H1 (cell line): ENCODE data around the gene RPL3. TPM values are rescaled to one million over a fixed set of nuclear protein-coding genes. Genes with fewer than 3 reads are reported as not detected.

ENCODE experiments used
- CTCF ChIA-PET: fragments of 300-600 bp; sonication (Branson Sonifier 250); formaldehyde crosslinking; loops from one replicate; lab custom pipeline; 2021; ENCODE audit not compliant: partially characterized antibody; lab: Charles Lee
- POLR2A ChIA-PET: fragments of 300-600 bp; sonication (Branson Sonifier 250); formaldehyde crosslinking; loops from one replicate; lab custom pipeline; 2021; ENCODE audit warnings: inconsistent platforms; ENCODE audit not compliant: partially characterized antibody; lab: Charles Lee
- DNase-seq, 2 experiments: peaks; one replicate each; pipeline versions ENCODE4 v3.0.0 to v3.0.0-alpha.2; 2010 to 2022; ENCODE audit warnings: low spot score in 2 of 2, low read depth in 1 of 2, mixed read lengths in 1 of 2
- FAIRE-seq: peaks from 2 replicates; lab custom pipeline; 2011; peaks lifted over from hg19 to GRCh38; lab: Jason Lieb, UNC
- H2AFZ ChIP-seq: 2 replicates; pipeline ENCODE4 v1.8.1; 2012; ENCODE audit warnings: low read length, inconsistent platforms
- H2AK5ac ChIP-seq: 2 replicates; pipeline ENCODE4 v1.6.1; 2013; ENCODE audit warnings: low read depth, low read length
- H2BK120ac ChIP-seq: replicated peaks from 2 replicates; pipeline ENCODE3; 2013; ENCODE audit warnings: low read depth, low read length, inconsistent platforms
- H2BK12ac ChIP-seq: 2 replicates; pipeline ENCODE4 v1.6.1; 2013; ENCODE audit warnings: low read depth, low read length
- H2BK15ac ChIP-seq: 2 replicates; pipeline ENCODE4 v1.6.1; 2013; ENCODE audit warnings: low read length
- H2BK20ac ChIP-seq: 2 replicates; pipeline ENCODE4 v1.6.1; 2013; ENCODE audit warnings: low read length
- H2BK5ac ChIP-seq: 2 replicates; pipeline ENCODE4 v1.6.1; 2013; ENCODE audit warnings: low read depth, low read length
- H3K14ac ChIP-seq: 2 replicates; pipeline ENCODE4 v1.6.1; 2013; ENCODE audit warnings: inconsistent platforms; ENCODE audit not compliant: insufficient read length
- H3K18ac ChIP-seq: 2 replicates; pipeline ENCODE4 v1.6.1; 2013; ENCODE audit warnings: low read length; ENCODE audit errors: extremely low read depth
- H3K23ac ChIP-seq: 2 replicates; pipeline ENCODE4 v1.6.1; 2013; ENCODE audit warnings: inconsistent platforms; ENCODE audit not compliant: insufficient read length
- H3K23me2 ChIP-seq: 2 replicates; pipeline ENCODE4 v1.6.1; 2013; ENCODE audit warnings: low read depth, low read length
- H3K27ac ChIP-seq: 2 replicates; pipeline ENCODE4 v1.6.1; 2011; ENCODE audit warnings: low read depth, low read length, inconsistent platforms
- H3K27me3 ChIP-seq, 4 experiments: replicated peaks in 1 of 4; 1 replicate in 1 of 4; 2 replicates in 3 of 4; pipeline versions ENCODE4 v1.6.1 to v1.8.1; 2011 to 2013; ENCODE audit warnings: low read length in 3 of 4, mild to moderate bottlenecking in 3 of 4, inconsistent platforms in 2 of 4, mixed read lengths in 2 of 4, moderate library complexity in 1 of 4; ENCODE audit not compliant: control insufficient read depth in 3 of 4, insufficient read depth in 3 of 4; ENCODE audit errors: extremely low read depth in 1 of 4
- H3K36me3 ChIP-seq, 4 experiments: 2 replicates each; pipeline versions ENCODE4 v1.6.1 to v1.8.1; 2011 to 2013; ENCODE audit warnings: mild to moderate bottlenecking in 4 of 4, low read length in 3 of 4, moderate library complexity in 2 of 4, control low read depth in 1 of 4, inconsistent platforms in 1 of 4; ENCODE audit not compliant: insufficient read depth in 4 of 4, control insufficient read depth in 2 of 4
- H3K4ac ChIP-seq: replicated peaks from 2 replicates; pipeline ENCODE3; 2013; ENCODE audit warnings: low read length, low read depth, mixed read lengths, inconsistent platforms; ENCODE audit not compliant: insufficient read length
- H3K4me1 ChIP-seq, 4 experiments: replicated peaks in 1 of 4; 1 replicate in 1 of 4; 2 replicates in 3 of 4; pipeline versions ENCODE4 v1.6.1 to v1.8.1; 2011 to 2013; ENCODE audit warnings: low read length in 3 of 4, inconsistent platforms in 2 of 4, mixed read lengths in 1 of 4; ENCODE audit not compliant: insufficient read depth in 4 of 4, control insufficient read depth in 3 of 4
- H3K4me2 ChIP-seq, 2 experiments: 2 replicates each; pipeline versions ENCODE4 v1.6.1 to v1.8.1; 2011 to 2013; ENCODE audit warnings: low read depth in 2 of 2, low read length in 2 of 2, control low read depth in 1 of 2, inconsistent platforms in 1 of 2, mild to moderate bottlenecking in 1 of 2; ENCODE audit not compliant: insufficient read depth in 1 of 2
- H3K4me3 ChIP-seq, 4 experiments: fragments of 200-600, 300-600 bp in 1 of 4; sonication (generic), shearing (Covaris generic), sonication (Bioruptor Twin) in 1 of 4; 2 replicates each; pipeline versions ENCODE4 v1.5.1 to v1.8.1; 2011 to 2016; ENCODE audit warnings: low read length in 4 of 4, low read depth in 3 of 4, control low read depth in 2 of 4, inconsistent platforms in 2 of 4, mild to moderate bottlenecking in 2 of 4, mixed read lengths in 1 of 4, moderate library complexity in 1 of 4; ENCODE audit not compliant: insufficient read depth in 2 of 4; ENCODE audit errors: extremely low read depth in 1 of 4
- H3K56ac ChIP-seq: replicated peaks from 2 replicates; pipeline ENCODE3; 2013; ENCODE audit warnings: low read depth, mild to moderate bottlenecking, mixed read lengths, low read length, inconsistent platforms; ENCODE audit not compliant: insufficient read length
- H3K79me1 ChIP-seq: 2 replicates; pipeline ENCODE4 v1.6.1; 2013; ENCODE audit warnings: low read depth, low read length, control low read depth
- H3K79me2 ChIP-seq, 2 experiments: 2 replicates each; pipeline versions ENCODE4 v1.6.1 to v1.8.1; 2012 to 2013; ENCODE audit warnings: low read length in 2 of 2, mild to moderate bottlenecking in 2 of 2, inconsistent platforms in 1 of 2; ENCODE audit not compliant: insufficient read depth in 2 of 2, control insufficient read depth in 1 of 2
- H3K9ac ChIP-seq, 4 experiments: replicated peaks in 1 of 4; 1 replicate in 1 of 4; 2 replicates in 3 of 4; pipeline versions ENCODE4 v1.6.1 to v1.8.1; 2011 to 2013; ENCODE audit warnings: low read depth in 3 of 4, low read length in 3 of 4, control low read depth in 2 of 4, mild to moderate bottlenecking in 2 of 4, moderate library complexity in 2 of 4, inconsistent platforms in 1 of 4; ENCODE audit errors: extremely low read depth in 1 of 4
- H3K9me3 ChIP-seq, 2 experiments: 2 replicates each; pipeline versions ENCODE4 v1.6.1 to v1.8.1; 2012 to 2013; ENCODE audit warnings: mild to moderate bottlenecking in 2 of 2, moderate library complexity in 2 of 2, control low read depth in 1 of 2, inconsistent platforms in 1 of 2, low read depth in 1 of 2, low read length in 1 of 2, mixed read lengths in 1 of 2; ENCODE audit not compliant: insufficient read depth in 2 of 2
- H4K20me1 ChIP-seq, 2 experiments: replicated peaks in 1 of 2; 2 replicates each; pipeline versions ENCODE3 to v1.8.1; 2011 to 2013; ENCODE audit warnings: inconsistent platforms in 2 of 2, low read length in 2 of 2, mild to moderate bottlenecking in 1 of 2; ENCODE audit not compliant: insufficient read depth in 2 of 2, control insufficient read depth in 1 of 2
- H4K5ac ChIP-seq: 2 replicates; pipeline ENCODE4 v1.6.1; 2013; ENCODE audit warnings: low read length, low read depth, mixed read lengths, inconsistent platforms; ENCODE audit not compliant: insufficient read length
- H4K8ac ChIP-seq: 2 replicates; pipeline ENCODE4 v1.8.0; 2013; ENCODE audit warnings: mild to moderate bottlenecking, moderate library complexity, low read length, inconsistent platforms; ENCODE audit not compliant: insufficient read depth; ENCODE audit errors: extremely low read depth
- H4K91ac ChIP-seq: replicated peaks from 2 replicates; pipeline ENCODE3; 2013; ENCODE audit warnings: low read length, mixed read lengths, inconsistent platforms; ENCODE audit not compliant: insufficient read length
- ATF3 ChIP-seq: IDR thresholded peaks from 2 replicates; pipeline ENCODE4 v1.6.1; 2011; ENCODE audit warnings: low read depth, mild to moderate bottlenecking, low read length; ENCODE audit not compliant: insufficient read depth
- BRCA1 ChIP-seq: IDR thresholded peaks from 2 replicates; pipeline ENCODE4 v1.6.1; 2012; ENCODE audit warnings: low read depth, low read length, improper control_type of control experiment
- EP300 ChIP-seq, 2 experiments: IDR thresholded peaks; 1 replicate in 1 of 2; 2 replicates in 1 of 2; pipeline ENCODE4 v1.6.1; 2011 to 2012; ENCODE audit warnings: low read depth in 2 of 2, low read length in 2 of 2, mild to moderate bottlenecking in 2 of 2, borderline replicate concordance in 1 of 2, inconsistent platforms in 1 of 2, moderate library complexity in 1 of 2
- FOSL1 ChIP-seq: IDR thresholded peaks from 2 replicates; pipeline ENCODE4 v1.6.1; 2011; ENCODE audit warnings: mild to moderate bottlenecking, low read depth, low read length, moderate library complexity; ENCODE audit not compliant: insufficient read depth
- GABPA ChIP-seq: IDR thresholded peaks from 2 replicates; pipeline ENCODE4 v1.6.1; 2011; ENCODE audit warnings: mild to moderate bottlenecking, low read length, moderate library complexity, borderline replicate concordance; ENCODE audit not compliant: insufficient read depth
- MAFK ChIP-seq: IDR thresholded peaks from 2 replicates; pipeline ENCODE4 v1.6.1; 2012; ENCODE audit warnings: low read depth, mild to moderate bottlenecking, improper control_type of control experiment, low read length
- NANOG ChIP-seq: IDR thresholded peaks from 2 replicates; pipeline ENCODE4 v1.6.1; 2011; ENCODE audit warnings: low read length, low read depth, mild to moderate bottlenecking, inconsistent platforms; ENCODE audit not compliant: insufficient read depth, poor library complexity, severe bottlenecking
- POU5F1 ChIP-seq: IDR thresholded peaks from 2 replicates; pipeline ENCODE4 v1.6.1; 2011; ENCODE audit warnings: low read depth, mild to moderate bottlenecking, low read length, moderate library complexity
- SIN3A ChIP-seq, 2 experiments: IDR thresholded peaks in 1 of 2; conservative IDR thresholded peaks in 1 of 2; 2 replicates each; pipeline ENCODE4 v1.6.1; 2011 to 2012; ENCODE audit warnings: low read length in 2 of 2, improper control_type of control experiment in 1 of 2, low read depth in 1 of 2, mild to moderate bottlenecking in 1 of 2
- SRF ChIP-seq: IDR thresholded peaks from 2 replicates; pipeline ENCODE4 v1.6.1; 2011; ENCODE audit warnings: mild to moderate bottlenecking, low read depth, low read length, moderate library complexity
- WGBS, 2 experiments: shearing (Covaris generic) in 1 of 2; methylation state at CpG; one replicate each; pipeline versions ENCODE4 v1.1.6 to v1.1.7; 2013 to 2015; ENCODE audit warnings: low lambda C conversion rate in 2 of 2, mixed read lengths in 2 of 2, inconsistent platforms in 1 of 2, low coverage in 1 of 2, missing lambda C conversion rate in 1 of 2; ENCODE audit not compliant: insufficient replicate concordance in 2 of 2, insufficient coverage in 1 of 2, insufficient read length in 1 of 2; ENCODE audit errors: extremely low coverage in 1 of 2, missing lambda C conversion rate in 1 of 2; 5-methylcytosine and 5-hydroxymethylcytosine counted together
- polyA plus RNA-seq, 7 experiments: library from polyadenylated mRNA; depleted of rRNA in 3 of 7; stranded (reverse) in 5 of 7; unstranded in 2 of 7; fragments of >200 nt in 5 of 7; fragments of 200-250 nt in 2 of 7; gene quantifications; 1 replicate in 5 of 7; 2 replicates in 1 of 7; 4 replicates in 1 of 7; pipeline versions ENCODE4 v1.2.1 to v1.2.3, GENCODE V29; 2011 to 2013; ENCODE audit warnings: missing spikeins in 2 of 7, mixed read lengths in 2 of 7
- total RNA-seq: library from RNA; stranded (reverse); fragmentation: NEBNext Ultra II Directional; extraction: Animal tissue kit (Norgen Biotek cat#: 25700); gene quantifications from 2 replicates; pipeline ENCODE4 v1.2.1, GENCODE V29; 2021

Gene RPL3
- total and polyA plus RNA-seq, 2 of the 8 experiments (the other 6 are each of a cell fraction or from before 2014, with no cell fraction given) = 2,865 to 5,466 TPM

DNA sequence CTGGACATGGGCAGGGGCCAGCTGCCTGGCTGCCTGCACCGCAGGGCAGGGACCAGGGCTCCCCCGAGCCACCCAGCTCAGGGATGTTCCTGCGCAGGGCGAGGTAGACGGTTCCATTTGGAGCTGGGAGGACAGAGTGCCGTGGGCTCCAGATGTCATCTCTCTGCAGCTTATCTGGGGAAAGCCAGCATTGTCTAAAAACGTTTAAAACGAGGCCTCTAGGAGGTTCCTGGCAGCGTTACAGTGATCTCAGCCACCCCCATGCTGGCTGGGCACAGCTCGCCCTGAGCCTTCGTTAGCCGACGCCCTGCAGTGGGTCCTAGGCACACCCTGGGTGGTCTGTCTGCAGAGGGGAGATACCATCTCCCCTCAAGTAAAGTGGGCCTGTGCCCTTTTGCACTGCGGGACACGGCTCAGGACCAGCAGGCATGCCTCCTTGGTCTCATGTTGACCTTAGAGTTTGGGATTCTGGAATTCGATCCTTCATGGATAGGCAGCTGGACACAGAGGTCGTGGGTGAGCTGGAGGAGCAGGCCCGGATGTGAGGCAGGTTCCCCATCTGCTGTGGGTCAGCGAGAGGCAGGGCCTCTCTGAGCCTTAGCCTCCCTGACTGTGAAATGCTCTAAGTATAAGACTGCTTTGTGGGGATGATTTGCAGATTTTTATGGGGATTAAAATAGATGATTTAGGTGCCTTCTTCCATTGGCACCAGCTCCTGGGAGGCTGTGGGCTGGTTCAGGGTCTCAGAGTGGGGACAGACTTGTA lies 44.5 kb upstream of the RPL3 start:
- H3K14ac ChIP-seq = no peak overlapping the region
- 0 out of 7 replicates have a peak, but pooled peaks cover 0 to 2% (median 0%) of the 10 kb centered on the region in 4 experiments for H3K27me3 ChIP-seq
- peaks cover 0 to 4% of the 10 kb centered on the region in 2 experiments; a peak in 1 of 4 replicates for H3K79me2 ChIP-seq
- H3K18ac ChIP-seq = no peak overlapping the region; the same call in 1 of the 2 replicates
- no peak overlapping the region for H3K23ac ChIP-seq
- peaks cover 5 to 9% of the 10 kb centered on the region in 2 experiments for H4K20me1 ChIP-seq
- H2AFZ ChIP-seq = no peak overlapping the region
- no peak overlapping the region for H3K4me2 ChIP-seq
- H2BK20ac ChIP-seq = no peak overlapping the region
- no peak for FAIRE-seq
- no peak for DNase-seq
- no peak overlapping the region; the same call in 1 of the 2 replicates for H4K8ac ChIP-seq
- no peak overlapping the region for H3K4me3 ChIP-seq
- H4K5ac ChIP-seq = no peak overlapping the region
- no peak overlapping the region for H2BK120ac ChIP-seq
- ChIA-PET CTCF (interaction anchor here (0.6 to 4.1 kb wide), 6 partner anchors 10 to 151 kb away, joined by 3 to 18 read pairs (median 4); no protein-coding TSS in a partner anchor), POLR2A (interaction anchor here (1.3 to 22.5 kb wide), 5 partner anchors 12 to 49 kb away, joined by 3 to 413 read pairs (median 3); partner anchors contain the start of gene RPL3)
- H3K9ac ChIP-seq = no peak overlapping the region; a peak in 1 of 7 replicates
- H3K9me3 ChIP-seq = no peaks in the 10 kb centered on the region
- H2BK5ac ChIP-seq = 0 out of 2 replicates have a peak overlapping the region, but pooled peaks have one; percentile 15
- peaks cover 0 to under 1% (median 0%) of the 10 kb centered on the region in 4 experiments; a peak in 2 of 8 replicates for H3K36me3 ChIP-seq
- peak overlapping the region; percentile 61 for H2BK15ac ChIP-seq
- no peak overlapping the region for H3K56ac ChIP-seq
- H2AK5ac ChIP-seq = no peak overlapping the region
- peaks cover 4 to 39% (median 26%) of the 10 kb centered on the region in 4 experiments for H3K4me1 ChIP-seq
- peak overlapping the region; percentile 60; the same call in 1 of the 2 replicates for H2BK12ac ChIP-seq
- 86% methylated on average over 19 of the region's 19 CpGs; no CpG with 5 or more reads in 1 of the 2 experiments for WGBS, 2 experiments
- H3K27ac ChIP-seq = no peak overlapping the region
- H3K23me2 ChIP-seq = no peaks in the 10 kb centered on the region
- peak overlapping the region; percentile 34 for H4K91ac ChIP-seq
- no peak overlapping the region for H3K4ac ChIP-seq
- peaks cover 9% of the 10 kb centered on the region for H3K79me1 ChIP-seq
- TF ChIP-seq POU5F1 = no peak
- TF ChIP-seq SIN3A (conservative IDR thresholded peaks at IDR 0.05 in 1 of 2, IDR thresholded peaks at IDR 0.05 in 1 of 2; ENCODE audit: low read depth in 1 of 2, low read length in 2 of 2) = no peak
- no peak for TF ChIP-seq SRF
- no peak for TF ChIP-seq NANOG
- TF ChIP-seq MAFK = no peak
- no peak for TF ChIP-seq FOSL1
- TF ChIP-seq BRCA1 = no peak
- no peak for TF ChIP-seq EP300 (IDR thresholded peaks at IDR 0.05; ENCODE audit: borderline replicate concordance in 1 of 2, low read depth in 2 of 2, low read length in 2 of 2)
- no peak for TF ChIP-seq GABPA
- no peak for TF ChIP-seq ATF3
